HEK293 (cell line): ENCODE measurements around the gene GAS7.

ENCODE experiments used
- CTCF ChIP-seq: fragments of 450-650 bp; formaldehyde crosslinking; IDR thresholded peaks from 2 replicates; pipeline ENCODE4 v1.5.1; 2016; ENCODE audit warnings: missing biosample characterization, missing genetic modification characterization
- ZBTB20 ChIP-seq: fragments of 450-650 bp; formaldehyde crosslinking; IDR thresholded peaks from 2 replicates; pipeline ENCODE4 v1.5.1; 2016; ENCODE audit warnings: missing biosample characterization, missing genetic modification characterization
- ZBTB26 ChIP-seq: fragments of 450-650 bp; formaldehyde crosslinking; optimal IDR thresholded peaks from 2 replicates; pipeline ENCODE3; 2016; ENCODE audit warnings: missing biosample characterization, mild to moderate bottlenecking, missing genetic modification characterization
- ZNF140 ChIP-seq: fragments of 450-650 bp; formaldehyde crosslinking; IDR thresholded peaks from 2 replicates; pipeline ENCODE4 v1.5.1; 2016; ENCODE audit warnings: missing biosample characterization, missing genetic modification characterization
- ZNF202 ChIP-seq: fragments of 450-650 bp; formaldehyde crosslinking; IDR thresholded peaks from 2 replicates; pipeline ENCODE4 v1.5.1; 2016; ENCODE audit warnings: missing biosample characterization, missing genetic modification characterization, borderline replicate concordance
- ZNF274 ChIP-seq, 2 experiments: fragments of 200-500 bp in 1 of 2; fragments of 450-650 bp in 1 of 2; sonication (Bioruptor generic) in 1 of 2; formaldehyde crosslinking in 1 of 2; IDR thresholded peaks; 2 replicates each; pipeline versions ENCODE4 v1.5.1 to v1.6.1; 2014 to 2016; ENCODE audit warnings: borderline replicate concordance in 1 of 2, inconsistent platforms in 1 of 2, low read length in 1 of 2, missing biosample characterization in 1 of 2, missing genetic modification characterization in 1 of 2
- ZNF529 ChIP-seq: fragments of 450-650 bp; formaldehyde crosslinking; IDR thresholded peaks from 2 replicates; pipeline ENCODE4 v1.5.1; 2017; ENCODE audit warnings: missing genetic modification characterization, missing biosample characterization; ENCODE audit not compliant: insufficient replicate concordance
- ZNF549 ChIP-seq: fragments of 450-650 bp; IDR thresholded peaks from 2 replicates; pipeline ENCODE4 v1.5.1; 2018; ENCODE audit warnings: missing biosample characterization, missing genetic modification characterization, mild to moderate bottlenecking, inconsistent platforms, moderate library complexity
- ZNF610 ChIP-seq: fragments of 450-650 bp; formaldehyde crosslinking; IDR thresholded peaks from 2 replicates; pipeline ENCODE4 v1.5.1; 2016; ENCODE audit warnings: missing biosample characterization, missing genetic modification characterization, borderline replicate concordance
- ZNF747 ChIP-seq: fragments of 450-650 bp; formaldehyde crosslinking; IDR thresholded peaks from 2 replicates; pipeline ENCODE4 v1.5.1; 2016; ENCODE audit warnings: missing biosample characterization, missing genetic modification characterization
- ZNF791 ChIP-seq: fragments of 450-650 bp; formaldehyde crosslinking; IDR thresholded peaks from 2 replicates; pipeline ENCODE4 v1.5.1; 2016; ENCODE audit warnings: missing biosample characterization, missing genetic modification characterization

GRCh38 chr17:10045871-10046658 is 152.3 kb downstream of the GAS7 start:
- TF ChIP-seq ZNF549 (tag by site-specific recombination) (no peak), ZNF747 (tag by site-specific recombination) (no peak), CTCF (tag by site-specific recombination) (no peak), ZNF274 (IDR thresholded peaks at IDR 0.05; ENCODE audit: low read length) (no peak), ZNF274 (tag by site-specific recombination; IDR thresholded peaks at IDR 0.05; ENCODE audit: borderline replicate concordance) (no peak), ZNF791 (no peak), ZBTB20 (tag by site-specific recombination) (no peak), ZBTB26 (tag by site-specific recombination) (no peak), ZNF529 (tag by site-specific recombination) (no peak), ZNF610 (tag by site-specific recombination) (no peak), ZNF202 (tag by site-specific recombination) (no peak), ZNF140 (tag by site-specific recombination) (no peak)
